ENCODE data around the gene GSG1.

DNA sequence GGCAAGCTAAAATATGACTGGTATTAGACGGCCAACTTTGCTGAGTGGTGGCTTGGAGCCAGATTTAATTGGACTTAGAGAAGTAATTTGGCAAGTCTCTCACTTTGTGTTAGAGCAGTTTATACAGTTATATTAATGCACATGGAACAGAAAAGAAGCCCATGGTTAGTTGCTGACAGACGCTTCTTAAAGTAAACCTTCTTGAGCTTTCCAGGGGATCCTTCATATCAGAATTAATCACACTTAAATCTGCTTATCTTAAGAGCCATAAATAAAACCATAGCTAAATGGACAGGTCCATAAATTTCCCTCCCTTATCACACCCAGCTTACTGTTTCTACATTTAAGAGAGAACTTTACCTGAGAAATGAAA is 9.6 kb downstream of the GSG1 start:
- TF ChIP-seq, protein P1, sequence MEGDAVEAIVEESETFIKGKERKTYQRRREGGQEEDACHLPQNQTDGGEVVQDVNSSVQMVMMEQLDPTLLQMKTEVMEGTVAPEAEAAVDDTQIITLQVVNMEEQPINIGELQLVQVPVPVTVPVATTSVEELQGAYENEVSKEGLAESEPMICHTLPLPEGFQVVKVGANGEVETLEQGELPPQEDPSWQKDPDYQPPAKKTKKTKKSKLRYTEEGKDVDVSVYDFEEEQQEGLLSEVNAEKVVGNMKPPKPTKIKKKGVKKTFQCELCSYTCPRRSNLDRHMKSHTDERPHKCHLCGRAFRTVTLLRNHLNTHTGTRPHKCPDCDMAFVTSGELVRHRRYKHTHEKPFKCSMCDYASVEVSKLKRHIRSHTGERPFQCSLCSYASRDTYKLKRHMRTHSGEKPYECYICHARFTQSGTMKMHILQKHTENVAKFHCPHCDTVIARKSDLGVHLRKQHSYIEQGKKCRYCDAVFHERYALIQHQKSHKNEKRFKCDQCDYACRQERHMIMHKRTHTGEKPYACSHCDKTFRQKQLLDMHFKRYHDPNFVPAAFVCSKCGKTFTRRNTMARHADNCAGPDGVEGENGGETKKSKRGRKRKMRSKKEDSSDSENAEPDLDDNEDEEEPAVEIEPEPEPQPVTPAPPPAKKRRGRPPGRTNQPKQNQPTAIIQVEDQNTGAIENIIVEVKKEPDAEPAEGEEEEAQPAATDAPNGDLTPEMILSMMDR (IDR thresholded peaks at IDR 0.05) = no peak
- no peak for TF ChIP-seq POLR2A (IDR thresholded peaks at IDR 0.05)

Data from lower leg skin (tissue), 3 donors.